ENCODE data around the gene ETF1.

- TF ChIP-seq CTCF (IDR thresholded peaks at IDR 0.05) (no peak), POLR2A (IDR thresholded peaks at IDR 0.05) (no peak)
These were observed 82.9 kb downstream of the ETF1 start for GRCh38 chr5:138460032-138460693.

All from testis (tissue), 2 donors.